GM21786 (cell line): Measurements from ENCODE around the gene DGKE.

Experiments used
- ATAC-seq: cut with Tn5 transposase; IDR thresholded peaks from one replicate; pipeline ENCODE4 v1.9.1; 2021; ENCODE audit not compliant: unreplicated experiment

Gene DGKE

GRCh38 chr17:56845934-56846333, 12.0 kb downstream of the DGKE start:
- ATAC-seq: no peak

GRCh38 chr17:56847106-56847505, 13.2 kb downstream of the DGKE start:
- no peak for ATAC-seq

GRCh38 chr17:56849131-56849530, 15.2 kb downstream of the DGKE start:
- no peak for ATAC-seq

- ATAC-seq: no peak
Observed at GRCh38 chr17:56850591-56850990, 16.6 kb downstream of the DGKE start.

GRCh38 chr17:56851008-56851407, 17.1 kb downstream of the DGKE start:
- no peak for ATAC-seq

- ATAC-seq: no peak
Observed at GRCh38 chr17:56861899-56862298, 27.9 kb downstream of the DGKE start.

GRCh38 chr17:56863974-56864373, 30.0 kb downstream of the DGKE start:
- ATAC-seq: no peak

- no peak for ATAC-seq
Observed at GRCh38 chr17:56866076-56866475, 32.1 kb downstream of the DGKE start.

GRCh38 chr17:56866496-56866895, 32.5 kb downstream of the DGKE start:
- ATAC-seq: no peak

GRCh38 chr17:56867948-56868376, 34.0 kb downstream of the DGKE start:
- no peak for ATAC-seq

GRCh38 chr17:56868716-56869115, 34.8 kb downstream of the DGKE start:
- ATAC-seq: no peak

GRCh38 chr17:56870081-56870651, 36.2 kb downstream of the DGKE start:
- ATAC-seq: no peak

- ATAC-seq: no peak
Observed at GRCh38 chr17:56876766-56877179, 42.8 kb downstream of the DGKE start.

GRCh38 chr17:56879280-56879679, 45.3 kb downstream of the DGKE start:
- no peak for ATAC-seq

- no peak for ATAC-seq
Observed at GRCh38 chr17:56880133-56880532, 46.2 kb downstream of the DGKE start.

- no peak for ATAC-seq
Observed at GRCh38 chr17:56880571-56880970, 46.6 kb downstream of the DGKE start.

- ATAC-seq: no peak
Observed at GRCh38 chr17:56881685-56882295, 47.8 kb downstream of the DGKE start.

- no peak for ATAC-seq
Observed at GRCh38 chr17:56883616-56884015, 49.7 kb downstream of the DGKE start.

- no peak for ATAC-seq
Observed at GRCh38 chr17:56884483-56885311, 50.7 kb downstream of the DGKE start.

GRCh38 chr17:56885312-56885657, 51.3 kb downstream of the DGKE start:
- ATAC-seq: no peak

GRCh38 chr17:56886288-56886731, 52.4 kb downstream of the DGKE start:
- no peak for ATAC-seq

GRCh38 chr17:56887105-56887504, 53.2 kb downstream of the DGKE start:
- no peak for ATAC-seq
